Umbilical cord (tissue), 2 donors: ENCODE measurements around the gene APLN. TPM values are rescaled to one million over a fixed set of nuclear protein-coding genes. Genes with fewer than 3 reads are reported as not detected.
A peak's percentile ranks its signal among the peaks of the same experiment; 100 is the strongest.

Experiments used
- DNase-seq: peaks from one replicate; pipeline ENCODE4 v3.0.0-alpha.2; 2015; ENCODE audit warnings: low spot score
- total RNA-seq: library from RNA; depleted of rRNA; stranded (reverse); fragments of >200 nt; gene quantifications from one replicate; pipeline ENCODE4 v1.2.3, GENCODE V29; 2014; ENCODE audit warnings: low replicate concordance; ENCODE audit not compliant: insufficient read depth

The APLN gene
- total RNA-seq, 1 donor from 2014 or later = 1.2 TPM

DNA sequence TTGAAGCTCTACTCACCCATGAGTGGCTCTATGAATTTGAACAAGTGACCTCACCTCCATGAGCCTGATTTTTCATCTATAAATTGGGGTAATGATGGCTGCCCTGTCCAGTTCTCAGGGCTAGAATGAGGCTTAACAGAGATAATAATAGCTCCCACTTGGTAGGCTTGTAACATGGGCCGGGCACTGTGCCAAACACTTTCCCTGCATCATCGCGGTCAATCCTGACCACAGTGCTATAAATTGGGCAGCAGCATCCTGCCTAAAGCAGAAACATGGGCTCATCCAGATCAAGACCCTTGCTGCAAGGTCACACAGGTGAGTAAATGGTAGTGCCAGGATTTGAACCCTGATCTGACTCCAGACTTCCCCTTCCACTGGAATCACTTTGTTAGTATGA is 12.8 kb downstream of the APLN start:
- no peak for DNase-seq

DNA sequence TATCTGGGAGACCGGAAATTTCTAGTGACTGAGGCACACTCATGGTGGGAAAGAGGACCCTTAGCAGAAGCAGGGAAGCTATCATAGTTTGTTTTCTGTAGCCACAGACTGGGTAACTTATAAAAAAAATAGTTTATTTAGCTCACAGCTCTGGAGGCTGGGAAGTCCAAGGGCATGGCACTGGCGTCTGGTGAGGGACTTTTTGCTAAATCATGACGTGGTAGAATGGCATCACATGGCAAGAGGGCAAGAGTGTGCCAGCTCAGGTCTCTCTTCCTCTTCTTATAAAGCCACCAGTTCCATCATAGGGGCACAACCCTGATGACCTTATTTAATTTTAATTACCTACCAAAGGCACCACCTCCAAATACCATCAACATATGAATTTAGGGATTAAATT is 13.3 kb downstream of the APLN start:
- DNase-seq = no peak

DNA sequence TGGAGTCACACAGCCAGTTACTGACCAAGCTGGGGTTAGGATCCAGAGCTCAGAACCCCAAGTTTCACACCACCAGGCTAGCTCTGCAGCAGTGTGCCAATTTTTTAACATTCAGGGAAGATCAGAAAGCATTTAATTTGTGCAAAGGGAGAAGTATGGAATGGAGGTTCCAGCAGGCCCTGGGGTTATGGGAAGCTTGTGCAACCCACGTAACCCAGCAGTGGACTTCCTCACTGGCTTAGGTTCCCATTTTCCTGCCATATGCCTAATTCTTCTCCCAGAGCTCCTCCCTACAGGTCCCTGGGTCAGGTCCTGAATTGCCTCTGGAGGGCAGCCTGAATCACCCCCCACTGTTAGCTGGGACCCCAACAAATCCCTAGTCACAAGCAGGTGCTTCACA is 14.0 kb downstream of the APLN start:
- DNase-seq = no peak

DNA sequence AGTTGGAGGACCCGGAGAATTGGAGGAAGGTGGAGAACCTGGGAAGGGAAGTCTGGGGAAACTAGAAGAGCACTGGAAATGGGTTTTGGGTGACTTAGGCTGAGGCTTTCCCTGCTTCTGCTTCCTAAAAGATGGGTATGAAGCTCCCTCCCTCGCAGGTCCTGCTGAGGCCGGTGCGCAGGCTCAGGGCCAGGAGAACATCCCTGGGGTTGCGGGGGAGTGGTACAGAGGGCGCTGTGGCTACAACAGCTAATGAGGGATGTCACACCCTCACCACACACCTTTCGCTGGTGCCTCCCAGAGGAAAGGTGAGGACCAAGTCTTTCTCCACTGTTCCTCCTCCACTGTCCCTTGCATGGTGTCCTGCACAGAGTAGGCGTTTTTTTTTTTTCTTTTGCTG is 15.8 kb downstream of the APLN start:
- DNase-seq = no peak

DNA sequence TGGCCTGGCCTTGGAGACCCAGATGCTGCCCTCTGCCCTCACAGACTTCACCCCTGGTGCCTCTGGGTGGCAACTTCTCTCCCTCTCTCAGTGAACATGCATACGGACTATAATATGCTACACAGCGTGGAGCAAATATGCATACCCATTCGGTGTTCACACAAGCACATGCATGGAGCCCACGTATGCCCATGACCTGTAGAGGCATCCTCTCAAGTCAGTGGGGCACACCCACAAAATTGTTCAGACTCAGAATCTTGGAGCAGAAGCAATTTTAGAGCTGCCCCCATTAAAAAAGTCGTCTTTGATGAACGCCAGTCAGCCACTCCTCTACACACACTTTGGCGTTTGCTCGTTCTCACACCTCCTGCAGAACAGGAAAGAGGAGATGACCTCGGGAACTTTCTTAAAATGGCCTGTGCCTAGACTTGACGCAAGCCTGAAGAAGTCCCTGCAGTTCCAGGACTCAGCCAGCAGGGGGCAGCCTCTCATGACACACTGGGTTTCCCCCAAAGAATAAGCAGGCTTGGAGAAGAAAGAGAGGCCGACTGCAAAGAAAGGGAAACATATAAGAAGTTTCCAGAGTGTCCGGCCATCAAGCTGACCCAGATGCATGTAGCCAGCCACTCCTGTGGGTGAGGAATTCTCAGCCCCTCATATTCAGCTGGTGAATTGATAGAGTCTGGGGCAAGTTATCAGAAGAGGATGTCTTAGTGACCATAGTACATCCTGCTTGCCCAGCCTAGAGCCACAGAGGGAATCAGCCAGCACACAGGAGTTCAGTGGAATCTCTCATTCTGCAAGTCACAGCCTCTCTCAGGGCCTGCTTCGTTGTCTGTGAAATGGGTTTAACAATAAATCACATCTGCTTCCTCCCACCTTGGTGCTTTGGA is 17.3 kb downstream of the APLN start:
- DNase-seq = peak; percentile 62

DNA sequence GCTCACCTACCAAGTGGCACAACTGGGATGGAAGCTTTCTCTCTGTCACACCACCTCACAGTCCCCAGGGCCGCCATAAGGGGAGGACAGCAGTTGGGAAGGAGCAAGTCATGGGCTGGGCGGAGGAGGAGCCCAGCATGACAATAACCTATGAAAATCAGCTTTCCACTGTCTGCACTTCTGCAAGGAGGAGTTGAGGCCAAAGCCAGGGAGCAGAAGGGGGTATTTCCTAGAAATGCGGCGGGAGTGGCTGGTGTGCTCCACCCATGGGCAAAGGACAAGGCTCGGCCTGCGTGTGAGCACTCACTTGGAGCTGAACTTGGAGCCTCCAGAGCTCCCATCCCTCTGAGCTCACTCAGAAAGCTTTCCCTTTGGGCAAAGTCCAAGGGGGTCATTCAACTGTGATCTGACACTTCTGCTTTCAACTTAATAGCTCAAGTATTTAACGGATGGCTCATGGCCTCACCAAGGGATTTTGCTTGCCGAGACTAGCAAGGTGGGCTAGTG is 18.5 kb downstream of the APLN start:
- no peak for DNase-seq

DNA sequence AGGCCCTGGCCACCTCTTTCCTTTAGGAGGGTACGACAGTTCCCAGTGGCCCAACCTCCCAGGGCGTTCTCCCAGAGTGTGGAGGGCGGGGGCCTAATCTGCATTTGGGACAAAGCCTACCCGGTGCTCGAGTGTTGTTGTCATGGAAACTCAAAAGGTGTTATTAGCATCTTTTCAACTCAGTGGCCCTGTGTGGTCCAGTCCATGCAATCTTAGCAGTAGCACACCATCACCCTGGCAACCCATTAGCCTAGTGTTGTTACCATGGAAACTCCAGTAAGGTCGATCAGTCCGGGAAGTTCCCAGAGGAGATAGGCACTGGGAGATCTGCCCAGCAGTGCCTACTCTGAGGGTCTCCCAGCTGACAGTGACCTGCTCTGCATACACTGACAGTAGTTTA is 20.2 kb downstream of the APLN start:
- no peak for DNase-seq

DNA sequence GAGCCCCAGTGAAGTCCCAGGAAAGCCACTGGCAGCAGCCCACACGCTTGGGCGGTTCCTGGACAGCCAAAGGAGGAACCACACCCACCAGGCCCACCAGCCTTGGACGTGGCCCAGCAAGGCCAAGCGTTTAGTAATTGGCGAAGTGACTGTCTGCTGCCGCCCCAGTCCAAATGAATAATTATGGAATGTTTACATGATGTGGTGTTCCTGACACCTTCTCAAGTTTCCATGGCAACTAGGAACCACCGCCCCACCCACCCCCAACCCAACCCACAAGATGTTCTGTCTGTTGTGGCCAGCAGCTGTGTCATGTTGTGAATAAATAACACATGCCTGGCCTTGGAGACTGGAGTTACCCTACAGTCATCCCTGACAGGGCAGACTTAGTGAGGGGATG is 22.3 kb downstream of the APLN start:
- no peak for DNase-seq

DNA sequence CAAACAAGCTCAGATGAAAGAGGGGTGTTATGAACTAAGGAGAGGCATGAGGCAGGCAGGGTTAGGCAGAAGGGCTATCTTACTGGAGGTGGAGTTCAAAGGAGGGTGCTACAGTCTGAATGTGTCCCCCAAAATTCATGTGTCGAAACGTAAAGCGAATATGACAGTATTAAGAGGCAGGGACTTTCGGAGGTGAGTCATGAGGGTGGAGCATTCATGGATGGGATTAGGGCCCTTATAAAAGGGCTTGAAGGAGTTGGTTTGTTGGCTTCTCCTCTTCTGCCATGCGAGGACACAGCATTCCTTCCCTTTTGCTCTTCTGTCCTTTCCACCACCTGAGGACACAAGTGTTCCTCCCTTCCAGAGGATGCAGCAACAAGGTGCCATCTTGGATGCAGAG is 22.9 kb downstream of the APLN start:
- DNase-seq = no peak

DNA sequence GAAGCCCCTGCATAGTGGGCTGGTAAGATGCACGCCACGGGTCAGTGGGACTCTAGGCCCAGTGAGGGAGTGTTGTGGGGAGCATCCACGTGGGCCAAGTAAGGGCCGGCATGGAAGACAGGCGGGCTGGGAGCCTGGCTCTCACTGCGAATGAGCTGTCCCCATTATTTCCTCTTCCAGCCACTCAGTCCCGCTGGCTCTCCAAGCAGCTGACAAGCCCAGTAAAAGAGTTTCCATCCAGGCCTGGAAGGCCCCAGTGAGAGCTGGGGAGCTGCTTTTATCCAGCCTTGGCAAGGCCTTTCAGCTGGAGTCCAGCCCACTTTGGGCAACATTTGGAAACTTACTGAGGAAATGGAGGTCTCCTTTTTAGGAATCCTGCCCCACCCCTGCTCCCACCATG is 24.9 kb downstream of the APLN start:
- DNase-seq = peak; percentile 28

DNA sequence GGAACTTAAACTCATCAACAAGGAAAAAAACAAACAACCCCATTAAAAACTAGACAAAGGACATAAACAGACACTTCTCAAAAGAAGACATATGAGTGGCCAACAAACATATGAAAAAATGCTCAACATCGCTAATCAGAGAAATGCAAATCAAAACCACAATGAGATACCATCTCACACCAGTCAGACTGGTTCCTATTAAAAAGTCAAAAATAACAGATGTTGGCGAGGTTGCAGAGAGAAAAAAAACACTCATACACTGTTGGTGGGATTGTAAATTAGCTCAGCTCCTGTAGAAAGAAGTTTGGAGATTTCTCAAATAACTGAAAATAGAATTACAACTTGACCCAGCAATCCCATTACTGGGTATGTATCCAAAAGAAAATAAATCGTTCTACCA is 28.7 kb downstream of the APLN start:
- DNase-seq = no peak

DNA sequence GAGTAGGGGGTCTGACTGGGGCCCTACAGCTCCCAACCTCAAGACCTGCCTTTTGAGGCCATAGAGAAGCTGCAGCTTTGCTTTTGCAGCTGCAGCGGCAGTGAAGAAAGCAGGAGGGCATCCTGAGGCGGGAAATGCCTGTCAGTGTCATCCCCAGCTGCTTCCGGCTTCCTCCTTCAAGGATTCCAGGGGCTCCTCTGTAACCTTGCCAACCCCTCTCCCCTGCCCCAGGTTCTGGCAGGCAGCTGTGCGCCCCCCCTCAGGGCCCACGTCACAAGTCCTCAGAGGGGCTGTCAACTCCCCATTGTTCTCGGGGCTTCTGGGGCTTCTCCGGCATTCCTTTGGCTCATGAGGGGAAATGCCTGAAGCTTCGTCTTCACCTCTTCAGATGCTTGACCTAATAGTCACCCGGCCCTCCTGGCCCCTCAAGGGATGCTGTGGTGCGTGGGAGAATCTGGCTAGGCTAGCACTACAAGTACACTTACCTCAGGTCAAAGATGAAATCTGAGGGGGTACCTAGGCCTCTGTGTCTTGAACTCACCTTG is 31.9 kb downstream of the APLN start:
- DNase-seq = peak; percentile 27

DNA sequence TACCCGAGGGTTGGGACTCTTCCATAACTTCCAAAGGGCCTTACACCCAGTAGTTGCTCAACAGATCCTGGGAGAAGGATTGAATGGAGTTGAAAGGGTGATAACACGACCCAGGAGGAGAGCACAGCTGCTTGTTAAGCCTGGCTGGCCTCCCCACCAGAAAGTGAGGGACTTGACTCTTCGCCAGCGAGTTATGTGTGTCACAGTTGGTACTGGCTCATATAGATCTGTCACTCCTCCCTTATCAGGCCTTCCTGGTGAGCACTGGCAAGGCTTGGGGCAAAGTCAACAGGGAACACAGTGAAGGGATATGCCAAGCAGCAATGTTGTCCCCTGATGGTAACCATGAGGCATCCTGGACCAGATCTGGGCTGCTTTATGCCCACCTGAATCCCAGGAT is 35.8 kb downstream of the APLN start:
- DNase-seq = no peak

DNA sequence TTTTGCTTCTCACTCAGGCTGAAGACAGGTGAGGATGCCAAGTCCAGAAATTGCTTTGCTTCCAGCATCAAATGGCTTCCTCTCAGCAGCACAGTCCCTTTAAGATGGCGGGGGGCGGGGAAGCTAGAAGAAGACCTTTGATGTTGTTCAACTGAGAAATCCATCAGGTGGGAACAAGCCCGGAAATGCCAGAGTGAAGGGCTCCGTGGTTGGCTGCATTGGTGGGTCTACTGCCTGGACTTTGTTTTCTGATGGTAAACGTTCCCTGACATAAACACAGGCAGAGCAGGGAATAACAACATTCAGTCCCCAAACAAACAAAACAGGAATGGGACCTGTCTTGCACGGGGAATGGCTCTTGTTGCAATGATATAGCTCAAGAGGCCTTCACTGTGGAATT is 37.3 kb downstream of the APLN start:
- no peak for DNase-seq

DNA sequence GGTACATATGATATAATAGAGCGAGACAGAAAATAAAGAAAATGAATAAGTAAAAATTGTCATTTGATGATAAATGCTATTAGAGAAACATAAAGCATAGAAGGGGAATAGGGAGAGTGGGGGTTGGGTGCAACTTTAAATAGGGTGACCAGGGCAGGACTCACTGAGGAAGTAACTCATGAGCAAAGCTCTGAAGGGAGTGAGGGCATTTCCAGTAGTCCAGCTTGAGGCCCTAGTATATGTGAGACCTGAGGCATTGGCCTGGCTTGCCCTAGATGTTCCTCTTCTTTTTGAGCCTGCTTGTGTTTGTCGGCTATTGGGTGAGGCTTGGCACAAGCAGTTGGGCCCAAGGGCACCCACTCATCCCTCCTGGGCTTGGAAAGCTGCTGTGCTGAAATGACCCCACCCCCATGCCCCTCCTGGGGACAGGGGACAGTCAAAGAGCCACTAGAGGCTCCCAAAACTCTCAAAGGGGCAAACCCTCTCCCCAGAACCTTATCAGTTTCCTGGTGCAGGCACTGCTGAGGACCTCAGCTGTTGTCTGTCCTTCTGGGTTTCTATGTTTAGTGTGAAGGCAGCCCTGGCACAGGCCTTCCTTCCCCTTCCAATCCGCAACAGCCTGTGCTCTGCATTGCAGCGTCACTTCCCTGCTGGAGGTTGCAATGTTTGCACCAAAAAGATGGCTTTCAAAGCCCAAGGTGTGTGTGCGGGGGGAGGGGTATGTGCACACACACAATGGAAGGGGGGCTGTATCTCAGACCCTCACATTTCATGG is 40.1 kb downstream of the APLN start:
- no peak for DNase-seq

DNA sequence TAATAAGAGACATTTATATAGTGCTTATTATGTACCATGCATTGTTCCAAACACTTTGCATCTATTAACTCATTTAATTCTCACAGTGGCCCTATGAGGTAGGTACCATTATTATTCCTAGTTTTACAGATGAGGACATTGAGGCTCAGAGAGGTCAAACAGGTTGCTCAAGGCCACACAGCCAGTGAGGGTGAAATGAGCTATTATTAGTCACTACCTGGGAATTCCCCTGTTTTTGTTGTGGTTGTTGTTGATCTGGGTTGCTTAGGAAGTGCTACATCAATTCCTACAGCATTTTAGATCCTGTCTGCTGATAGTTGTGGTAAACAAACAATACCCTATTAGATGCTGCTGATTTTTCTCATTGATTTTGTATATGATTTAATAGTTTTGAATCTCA is 41.2 kb downstream of the APLN start:
- no peak for DNase-seq

DNA sequence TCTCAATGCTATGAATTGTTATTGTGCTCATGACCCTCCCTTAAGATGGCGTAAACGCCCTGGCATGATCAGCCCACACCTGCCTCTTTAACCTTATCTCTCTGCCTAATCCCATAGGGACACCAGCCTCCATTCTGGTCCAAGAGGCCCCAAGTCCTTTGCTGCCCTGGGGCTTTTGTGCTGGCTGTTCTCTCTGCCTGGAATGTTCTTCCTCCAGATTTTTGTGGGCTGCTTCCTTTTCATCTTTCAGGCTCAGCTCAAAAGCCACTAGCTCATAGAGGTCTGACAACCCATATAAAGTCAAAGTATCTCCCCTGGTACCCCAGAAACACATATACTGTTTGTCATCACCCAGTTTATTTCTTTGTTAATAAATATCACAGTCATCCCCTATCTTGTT is 42.4 kb downstream of the APLN start:
- DNase-seq = no peak

DNA sequence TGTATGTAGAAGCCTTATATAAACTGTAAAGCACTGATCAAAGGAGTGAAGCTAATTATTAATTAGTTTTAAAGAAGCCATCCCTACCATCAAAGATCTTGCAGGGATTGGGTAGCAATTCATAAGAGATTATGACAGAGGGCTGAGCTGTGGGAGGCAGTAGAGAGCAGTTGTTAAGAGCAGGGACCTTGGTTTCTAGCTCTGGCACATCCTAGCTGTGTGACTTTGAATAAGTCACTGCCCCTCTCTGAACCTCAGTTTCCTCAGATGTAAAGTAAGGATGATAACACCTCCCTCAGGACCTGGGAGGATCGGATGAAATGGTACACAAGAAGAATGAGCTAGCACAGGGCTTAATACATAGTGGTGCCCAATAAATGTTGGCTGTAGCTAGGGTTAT is 45.4 kb downstream of the APLN start:
- no peak for DNase-seq

DNA sequence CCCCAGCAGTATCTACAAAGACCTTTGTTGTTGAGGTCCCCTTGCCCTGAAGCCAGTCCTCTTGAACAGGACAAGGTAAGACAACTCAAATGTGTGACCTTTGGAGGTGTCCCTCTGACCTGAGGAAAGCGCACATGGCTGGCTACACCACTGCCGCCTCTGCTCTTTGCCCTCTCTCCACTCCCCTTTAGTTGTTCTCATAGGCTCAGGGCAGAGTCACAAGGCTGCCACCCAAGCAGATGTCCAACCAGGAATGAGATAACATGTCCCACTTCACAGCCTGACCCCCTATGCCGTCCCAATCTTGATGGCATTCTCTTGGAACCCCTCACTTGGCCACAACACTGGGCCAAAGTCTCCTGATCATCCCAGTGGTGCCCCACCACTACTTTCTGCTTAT is 46.3 kb downstream of the APLN start:
- DNase-seq = no peak

DNA sequence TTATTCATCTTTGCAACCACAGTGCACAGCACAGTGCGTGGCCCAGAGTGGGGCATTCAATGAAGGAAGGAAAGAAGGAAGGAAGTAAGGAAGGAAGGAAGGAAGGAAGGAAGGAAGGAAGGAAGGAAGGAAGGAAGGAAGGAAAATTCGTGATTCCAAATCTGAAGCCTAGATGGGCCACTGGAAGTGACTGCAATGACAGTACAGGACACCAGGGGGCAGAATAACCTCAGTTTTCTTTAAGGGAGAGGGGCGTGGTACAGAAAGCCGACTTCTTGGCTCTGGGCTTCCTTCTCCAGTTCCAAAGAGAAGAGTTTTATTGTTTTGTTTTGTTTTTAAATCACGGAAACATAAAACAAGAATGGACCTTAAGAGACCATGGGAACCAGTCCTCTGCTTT is 47.8 kb downstream of the APLN start:
- peak; percentile 59 for DNase-seq

DNA sequence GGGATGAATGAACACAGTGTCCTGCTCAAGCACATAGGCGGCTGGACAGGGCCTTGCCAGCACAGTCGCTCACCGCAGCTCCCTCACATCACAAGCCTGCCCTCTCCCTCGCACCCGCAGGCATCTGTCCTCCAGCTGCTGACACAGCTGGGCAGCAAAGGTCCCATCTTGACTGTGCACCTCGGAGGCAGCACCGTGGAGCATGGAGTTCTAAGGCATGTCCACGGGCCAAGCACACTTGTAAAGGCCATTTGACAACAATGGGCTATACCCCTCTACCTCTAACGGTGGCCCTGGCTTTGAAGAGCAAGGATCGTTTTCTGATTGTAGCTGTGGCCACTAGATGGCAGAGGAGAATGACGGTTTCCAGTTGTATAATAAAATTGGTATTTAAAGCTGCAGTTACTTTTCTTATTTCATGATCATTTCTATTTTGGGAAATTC is 53.8 kb downstream of the APLN start:
- peak; percentile 34 for DNase-seq

DNA sequence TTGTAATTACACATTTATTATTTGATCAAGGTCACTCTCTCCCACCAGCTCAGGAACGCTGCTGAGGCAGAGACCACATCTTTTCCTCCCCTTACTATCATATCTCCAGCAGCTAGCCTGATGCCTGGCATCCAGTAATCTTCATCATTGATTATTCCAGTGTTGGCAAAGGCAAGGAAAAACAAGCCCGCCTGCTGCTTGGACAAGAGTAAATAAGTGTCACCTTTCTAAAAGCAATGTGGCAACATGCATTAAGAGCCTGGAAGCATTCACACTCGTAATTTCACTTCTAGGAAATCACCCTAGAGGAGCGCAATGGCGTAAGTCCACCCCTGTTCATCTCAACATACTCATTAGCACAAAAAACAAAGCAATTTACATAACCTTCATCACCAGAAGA is 54.8 kb downstream of the APLN start:
- no peak for DNase-seq

DNA sequence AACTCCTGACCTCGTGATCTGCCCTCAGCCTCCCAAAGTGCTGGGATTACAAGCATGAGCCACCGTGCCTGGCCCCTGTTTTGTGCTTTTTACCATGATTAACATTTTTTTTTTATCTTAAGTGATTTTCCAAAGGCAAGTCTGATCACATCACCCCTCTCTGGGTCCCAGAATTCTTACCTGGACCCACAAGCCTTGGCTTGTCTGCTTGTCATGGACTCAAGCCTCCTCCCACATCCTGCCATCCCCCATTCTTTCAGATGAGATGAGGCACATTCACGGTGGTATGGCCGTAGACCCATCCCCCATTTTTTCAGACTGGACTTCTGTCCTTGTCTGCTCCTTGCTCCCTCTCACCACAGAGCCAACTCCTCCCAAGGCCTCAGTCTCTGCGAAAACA is 55.3 kb downstream of the APLN start:
- peak; percentile 7 for DNase-seq
